ENCODE data around the gene AASDH.

Gene AASDH

GRCh38 chr4:56410247-56411062, 23.2 kb upstream of the AASDH start:
- H3K4me3 Mint-ChIP-seq, result no peak overlapping the region
- DNase-seq (ENCODE audit: low spot score in 2 of 2) (no peak), ATAC-seq (peak; percentile 58)
- H3K4me1 Mint-ChIP-seq, result peaks cover 15% of the 10 kb centered on the region
- H3K9me3 Mint-ChIP-seq, result no peaks in the 10 kb centered on the region
- peaks cover 25% of the 10 kb centered on the region for H3K36me3 Mint-ChIP-seq
- peak overlapping the region; percentile 41 for H3K27ac Mint-ChIP-seq

- no peaks in the 10 kb centered on the region for H3K9me3 Mint-ChIP-seq
- no peak overlapping the region for H3K27ac Mint-ChIP-seq
- H3K36me3 Mint-ChIP-seq, result peaks cover 34% of the 10 kb centered on the region
- H3K4me1 Mint-ChIP-seq, result peaks cover 15% of the 10 kb centered on the region
- no peak overlapping the region for H3K4me3 Mint-ChIP-seq
- ATAC-seq (no peak), DNase-seq (ENCODE audit: low spot score in 2 of 2) (no peak)
Measured at GRCh38 chr4:56409511-56410090, 22.3 kb upstream of the AASDH start.

GRCh38 chr4:56408978-56409377, 21.7 kb upstream of the AASDH start:
- ATAC-seq (no peak), DNase-seq (ENCODE audit: low spot score in 2 of 2) (no peak)
- H3K27ac Mint-ChIP-seq, result no peak overlapping the region
- H3K4me3 Mint-ChIP-seq, result no peak overlapping the region
- H3K9me3 Mint-ChIP-seq, result no peaks in the 10 kb centered on the region
- peaks cover 39% of the 10 kb centered on the region for H3K36me3 Mint-ChIP-seq
- peaks cover 15% of the 10 kb centered on the region for H3K4me1 Mint-ChIP-seq

- no peaks in the 10 kb centered on the region for H3K9me3 Mint-ChIP-seq
- no peak overlapping the region for H3K4me3 Mint-ChIP-seq
- peaks cover 60% of the 10 kb centered on the region for H3K36me3 Mint-ChIP-seq
- peaks cover 7% of the 10 kb centered on the region for H3K4me1 Mint-ChIP-seq
- ATAC-seq (no peak), DNase-seq (ENCODE audit: low spot score in 2 of 2) (no peak)
- no peak overlapping the region for H3K27ac Mint-ChIP-seq
Measured at GRCh38 chr4:56406151-56406550, 18.9 kb upstream of the AASDH start.

GRCh38 chr4:56405016-56405415, 17.7 kb upstream of the AASDH start:
- DNase-seq (ENCODE audit: low spot score in 2 of 2), result no peak
- peaks cover 66% of the 10 kb centered on the region for H3K36me3 Mint-ChIP-seq
- no peak overlapping the region for H3K27ac Mint-ChIP-seq
- H3K9me3 Mint-ChIP-seq, result no peaks in the 10 kb centered on the region
- no peak overlapping the region for H3K4me3 Mint-ChIP-seq
- H3K4me1 Mint-ChIP-seq, result no peaks in the 10 kb centered on the region
- no peak for ATAC-seq

- ATAC-seq, result no peak
- Mint-ChIP-seq H3K36me3 (peaks cover 88% of the 10 kb centered on the region), H3K27ac (no peak overlapping the region), H3K9me3 (no peaks in the 10 kb centered on the region), H3K4me3 (no peak overlapping the region), H3K4me1 (no peaks in the 10 kb centered on the region)
- DNase-seq (ENCODE audit: low spot score in 2 of 2), result no peak
Measured at GRCh38 chr4:56400560-56400959, 13.3 kb upstream of the AASDH start.

GRCh38 chr4:56391270-56391669, 4.0 kb upstream of the AASDH start:
- Mint-ChIP-seq H3K9me3 (no peaks in the 10 kb centered on the region), H3K27ac (no peak overlapping the region), H3K4me1 (peaks cover 34% of the 10 kb centered on the region), H3K4me3 (no peak overlapping the region), H3K36me3 (peaks cover 40% of the 10 kb centered on the region)
- no peak for DNase-seq (ENCODE audit: low spot score in 2 of 2)
- no peak for ATAC-seq

- Mint-ChIP-seq H3K36me3 (peaks cover 24% of the 10 kb centered on the region), H3K4me3 (no peak overlapping the region), H3K27ac (peak overlapping the region; percentile 98), H3K4me1 (peaks cover 34% of the 10 kb centered on the region), H3K9me3 (no peaks in the 10 kb centered on the region)
- DNase-seq (ENCODE audit: low spot score in 2 of 2), result no peak
- no peak for ATAC-seq
Measured at GRCh38 chr4:56389558-56389957, 2.3 kb upstream of the AASDH start.

GRCh38 chr4:56388306-56388705, 1.0 kb upstream of the AASDH start:
- Mint-ChIP-seq H3K4me1 (peaks cover 34% of the 10 kb centered on the region), H3K4me3 (peak overlapping the region; percentile 80), H3K9me3 (no peaks in the 10 kb centered on the region), H3K27ac (peak overlapping the region; percentile 98), H3K36me3 (peaks cover 18% of the 10 kb centered on the region)
- ATAC-seq (no peak), DNase-seq (ENCODE audit: low spot score in 2 of 2) (no peak)

GRCh38 chr4:56386091-56386490, 1.2 kb downstream of the AASDH start:
- ATAC-seq (no peak), DNase-seq (ENCODE audit: low spot score in 2 of 2) (no peak)
- Mint-ChIP-seq H3K27ac (peak overlapping the region; percentile 98), H3K9me3 (no peaks in the 10 kb centered on the region), H3K4me1 (peaks cover 34% of the 10 kb centered on the region), H3K4me3 (peak overlapping the region; percentile 80), H3K36me3 (peaks cover 24% of the 10 kb centered on the region)

- Mint-ChIP-seq H3K36me3 (peaks cover 22% of the 10 kb centered on the region), H3K4me1 (peaks cover 4% of the 10 kb centered on the region), H3K27ac (no peak overlapping the region), H3K9me3 (no peaks in the 10 kb centered on the region), H3K4me3 (no peak overlapping the region)
- no peak for ATAC-seq
- no peak for DNase-seq (ENCODE audit: low spot score in 2 of 2)
Measured at GRCh38 chr4:56375458-56375857, 11.8 kb downstream of the AASDH start.

- no peak overlapping the region for H3K27ac Mint-ChIP-seq
- H3K4me1 Mint-ChIP-seq, result peaks cover 4% of the 10 kb centered on the region
- no peak overlapping the region for H3K4me3 Mint-ChIP-seq
- no peak for ATAC-seq
- no peaks in the 10 kb centered on the region for H3K9me3 Mint-ChIP-seq
- peaks cover 27% of the 10 kb centered on the region for H3K36me3 Mint-ChIP-seq
- no peak for DNase-seq (ENCODE audit: low spot score in 2 of 2)
Measured at GRCh38 chr4:56374956-56375355, 12.3 kb downstream of the AASDH start.

GRCh38 chr4:56372774-56373173, 14.5 kb downstream of the AASDH start:
- H3K9me3 Mint-ChIP-seq, result no peaks in the 10 kb centered on the region
- H3K36me3 Mint-ChIP-seq, result peaks cover 33% of the 10 kb centered on the region
- ATAC-seq (no peak), DNase-seq (ENCODE audit: low spot score in 2 of 2) (no peak)
- peaks cover 4% of the 10 kb centered on the region for H3K4me1 Mint-ChIP-seq
- no peak overlapping the region for H3K4me3 Mint-ChIP-seq
- H3K27ac Mint-ChIP-seq, result no peak overlapping the region

GRCh38 chr4:56371426-56372220, 15.7 kb downstream of the AASDH start:
- Mint-ChIP-seq H3K27ac (peak overlapping the region; percentile 4), H3K9me3 (no peaks in the 10 kb centered on the region), H3K36me3 (peaks cover 25% of the 10 kb centered on the region), H3K4me1 (peaks cover 4% of the 10 kb centered on the region), H3K4me3 (no peak overlapping the region)
- ATAC-seq, result no peak
- DNase-seq (ENCODE audit: low spot score in 2 of 2), result no peak

GRCh38 chr4:56370377-56370776, 16.9 kb downstream of the AASDH start:
- Mint-ChIP-seq H3K4me1 (no peaks in the 10 kb centered on the region), H3K27ac (no peak overlapping the region), H3K9me3 (no peaks in the 10 kb centered on the region), H3K4me3 (no peak overlapping the region), H3K36me3 (peaks cover 25% of the 10 kb centered on the region)
- DNase-seq (ENCODE audit: low spot score in 2 of 2) (no peak), ATAC-seq (no peak)
